ENCODE data around the gene RPS6KA1. TPM values are rescaled to one million over a fixed set of nuclear protein-coding genes. Genes with fewer than 3 reads are reported as not detected.

Gene RPS6KA1
- total RNA-seq, 4 donors from 2014 or later, result 69.3 to 311 (median 292) TPM

DNA sequence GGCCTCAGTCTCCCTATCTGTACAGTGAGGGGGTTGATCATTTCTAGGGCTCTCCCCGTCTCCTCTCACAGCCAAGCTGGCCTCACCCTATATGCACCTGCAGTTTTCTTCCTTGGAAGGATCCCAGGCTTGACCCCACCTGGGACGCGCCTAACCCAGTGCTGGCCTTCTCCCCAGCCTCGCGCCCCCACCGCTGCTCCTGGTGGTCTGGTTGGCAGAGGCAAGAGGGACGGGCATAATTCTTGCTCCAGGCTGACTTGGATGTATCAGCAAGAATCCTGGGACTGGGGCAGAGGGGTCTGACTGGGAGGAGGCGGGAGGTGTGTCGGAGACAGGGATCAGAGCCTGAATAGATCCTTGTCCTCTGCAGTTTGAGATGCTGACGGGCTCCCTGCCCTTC lies 25.2 kb downstream of the RPS6KA1 start:
- peaks cover 0 to 90% (median 4%) of the 10 kb centered on the region in 3 donors for H3K36me3 ChIP-seq
- DNase-seq, result no peak
- no peak overlapping the region for H3K4me3 ChIP-seq
- no peaks in the 10 kb centered on the region for H3K27me3 ChIP-seq
- H3K9me3 ChIP-seq, result no peaks in the 10 kb centered on the region
- TF ChIP-seq, protein P1, sequence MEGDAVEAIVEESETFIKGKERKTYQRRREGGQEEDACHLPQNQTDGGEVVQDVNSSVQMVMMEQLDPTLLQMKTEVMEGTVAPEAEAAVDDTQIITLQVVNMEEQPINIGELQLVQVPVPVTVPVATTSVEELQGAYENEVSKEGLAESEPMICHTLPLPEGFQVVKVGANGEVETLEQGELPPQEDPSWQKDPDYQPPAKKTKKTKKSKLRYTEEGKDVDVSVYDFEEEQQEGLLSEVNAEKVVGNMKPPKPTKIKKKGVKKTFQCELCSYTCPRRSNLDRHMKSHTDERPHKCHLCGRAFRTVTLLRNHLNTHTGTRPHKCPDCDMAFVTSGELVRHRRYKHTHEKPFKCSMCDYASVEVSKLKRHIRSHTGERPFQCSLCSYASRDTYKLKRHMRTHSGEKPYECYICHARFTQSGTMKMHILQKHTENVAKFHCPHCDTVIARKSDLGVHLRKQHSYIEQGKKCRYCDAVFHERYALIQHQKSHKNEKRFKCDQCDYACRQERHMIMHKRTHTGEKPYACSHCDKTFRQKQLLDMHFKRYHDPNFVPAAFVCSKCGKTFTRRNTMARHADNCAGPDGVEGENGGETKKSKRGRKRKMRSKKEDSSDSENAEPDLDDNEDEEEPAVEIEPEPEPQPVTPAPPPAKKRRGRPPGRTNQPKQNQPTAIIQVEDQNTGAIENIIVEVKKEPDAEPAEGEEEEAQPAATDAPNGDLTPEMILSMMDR (IDR thresholded peaks at IDR 0.05), result no peak
- TF ChIP-seq POLR2A (IDR thresholded peaks at IDR 0.05), result no peak
- no peak overlapping the region for H3K27ac ChIP-seq
- no peaks in the 10 kb centered on the region for H3K4me1 ChIP-seq

DNA sequence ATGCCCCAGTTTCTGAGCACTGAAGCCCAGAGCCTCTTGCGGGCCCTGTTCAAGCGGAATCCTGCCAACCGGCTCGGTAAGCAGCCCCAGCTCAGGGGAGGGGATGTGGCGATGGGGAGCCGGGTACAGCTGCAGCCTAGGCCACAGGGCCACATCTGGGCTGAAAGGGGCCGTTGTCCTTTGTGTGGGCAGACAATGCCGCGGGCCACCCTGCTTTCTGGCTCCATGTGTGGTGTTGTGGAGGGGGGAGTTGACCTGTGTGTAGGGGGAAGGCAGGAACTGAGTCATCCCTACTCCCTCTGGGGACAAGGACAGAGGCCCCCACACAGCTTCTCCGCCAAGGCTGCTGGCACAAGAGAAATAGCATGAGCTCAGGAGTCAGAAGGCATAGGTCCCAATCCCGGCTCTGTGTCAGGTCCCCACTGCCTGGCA lies 26.0 kb downstream of the RPS6KA1 start:
- Histone ChIP-seq H3K4me1 (no peaks in the 10 kb centered on the region), H3K27me3 (no peaks in the 10 kb centered on the region), H3K4me3 (no peak overlapping the region), H3K9me3 (no peaks in the 10 kb centered on the region), H3K27ac (no peak overlapping the region), H3K36me3 (peaks cover 0 to 97% (median 4%) of the 10 kb centered on the region in 3 donors)
- DNase-seq, result no peak
- no peak for TF ChIP-seq POLR2A (IDR thresholded peaks at IDR 0.05)

- no peak for TF ChIP-seq POLR2A (IDR thresholded peaks at IDR 0.05)
- TF ChIP-seq, protein P1 (IDR thresholded peaks at IDR 0.05), result no peak
- Histone ChIP-seq H3K36me3 (peaks cover 0 to 97% (median 4%) of the 10 kb centered on the region in 3 donors), H3K4me3 (no peak overlapping the region), H3K4me1 (no peaks in the 10 kb centered on the region), H3K27ac (no peak overlapping the region), H3K9me3 (no peaks in the 10 kb centered on the region), H3K27me3 (no peaks in the 10 kb centered on the region)
- no peak for DNase-seq
Observed at GRCh38 chr1:26556111-26556510, 26.6 kb downstream of the RPS6KA1 start.

DNA sequence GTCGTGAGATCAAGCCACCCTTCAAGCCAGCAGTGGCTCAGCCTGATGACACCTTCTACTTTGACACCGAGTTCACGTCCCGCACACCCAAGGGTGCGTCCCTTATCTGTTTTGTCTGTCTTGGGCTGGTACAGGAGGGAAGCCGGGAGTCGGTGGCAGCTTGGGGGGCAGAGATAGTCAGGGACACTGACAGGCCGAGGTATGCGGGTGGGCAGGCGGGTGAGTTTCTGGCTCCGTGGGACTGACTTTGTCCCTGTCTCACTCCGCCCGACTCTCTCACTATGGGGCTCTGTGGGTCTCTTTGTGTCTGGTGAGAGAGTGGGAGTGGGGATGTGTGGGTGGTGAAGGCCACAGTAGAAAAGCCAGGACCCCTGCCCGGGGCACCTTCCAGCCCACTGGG lies 27.4 kb downstream of the RPS6KA1 start:
- no peak for DNase-seq
- Histone ChIP-seq H3K4me3 (no peak overlapping the region), H3K27me3 (no peaks in the 10 kb centered on the region), H3K27ac (no peak overlapping the region), H3K36me3 (peaks cover 0 to 97% (median 0%) of the 10 kb centered on the region in 3 donors), H3K9me3 (no peaks in the 10 kb centered on the region), H3K4me1 (no peaks in the 10 kb centered on the region)
- TF ChIP-seq POLR2A (IDR thresholded peaks at IDR 0.05), result no peak
- TF ChIP-seq, protein P1 (IDR thresholded peaks at IDR 0.05), result no peak

GRCh38 chr1:26558685-26559048 lies 29.1 kb downstream of the RPS6KA1 start:
- H3K27me3 ChIP-seq, result no peaks in the 10 kb centered on the region
- peaks cover 0 to 90% (median 0%) of the 10 kb centered on the region in 3 donors for H3K36me3 ChIP-seq
- no peak overlapping the region for H3K4me3 ChIP-seq
- H3K9me3 ChIP-seq, result no peaks in the 10 kb centered on the region
- H3K27ac ChIP-seq, result no peak overlapping the region
- no peak for TF ChIP-seq POLR2A (IDR thresholded peaks at IDR 0.05)
- TF ChIP-seq, protein P1 (IDR thresholded peaks at IDR 0.05), result no peak
- H3K4me1 ChIP-seq, result no peaks in the 10 kb centered on the region
- no peak for DNase-seq

- H3K4me1 ChIP-seq, result no peaks in the 10 kb centered on the region
- no peak overlapping the region for H3K27ac ChIP-seq
- DNase-seq, result no peak
- no peak overlapping the region for H3K4me3 ChIP-seq
- no peak for TF ChIP-seq POLR2A (IDR thresholded peaks at IDR 0.05)
- TF ChIP-seq, protein P1 (IDR thresholded peaks at IDR 0.05), result no peak
- H3K36me3 ChIP-seq, result peaks cover 0 to 89% (median 0%) of the 10 kb centered on the region in 3 donors
- H3K9me3 ChIP-seq, result no peaks in the 10 kb centered on the region
- H3K27me3 ChIP-seq, result no peaks in the 10 kb centered on the region
Observed at GRCh38 chr1:26560403-26560780, 30.8 kb downstream of the RPS6KA1 start.

Measured in Peyer's patch (tissue), 4 donors.